GM18868 (cell line): ENCODE data around the gene PDE6A.
"Not testable (repeated sequence)": the region's sequence is repeated elsewhere in the genome, so short reads cannot be mapped to it uniquely, and the experiment has no call there.

Source experiments
- ATAC-seq: cut with Tn5 transposase; IDR thresholded peaks from one replicate; pipeline ENCODE4 v1.9.1; 2021; ENCODE audit warnings: mild to moderate bottlenecking, moderate library complexity; ENCODE audit not compliant: unreplicated experiment

PDE6A gene

DNA sequence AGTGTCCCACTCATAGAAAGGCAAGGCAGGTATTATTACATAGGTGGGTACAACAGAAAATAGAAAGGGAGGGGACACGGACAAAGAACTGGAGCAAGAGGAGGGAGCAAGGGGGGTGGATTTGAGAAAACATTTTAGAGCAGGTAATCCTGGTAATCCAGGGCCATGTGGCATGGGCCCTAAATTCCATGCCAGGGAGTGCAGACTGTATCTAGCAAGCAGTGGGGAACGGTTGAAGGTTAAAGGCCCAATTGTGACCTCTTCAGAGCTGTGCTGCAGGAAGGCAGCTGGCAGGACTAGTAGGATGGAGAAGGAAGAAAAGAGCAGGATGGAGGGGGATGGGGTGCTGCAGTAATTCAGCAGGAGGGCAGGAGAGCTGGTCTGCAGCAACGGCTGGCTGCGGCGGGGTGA is 75.2 kb downstream of the PDE6A start:
- no peak for ATAC-seq

DNA sequence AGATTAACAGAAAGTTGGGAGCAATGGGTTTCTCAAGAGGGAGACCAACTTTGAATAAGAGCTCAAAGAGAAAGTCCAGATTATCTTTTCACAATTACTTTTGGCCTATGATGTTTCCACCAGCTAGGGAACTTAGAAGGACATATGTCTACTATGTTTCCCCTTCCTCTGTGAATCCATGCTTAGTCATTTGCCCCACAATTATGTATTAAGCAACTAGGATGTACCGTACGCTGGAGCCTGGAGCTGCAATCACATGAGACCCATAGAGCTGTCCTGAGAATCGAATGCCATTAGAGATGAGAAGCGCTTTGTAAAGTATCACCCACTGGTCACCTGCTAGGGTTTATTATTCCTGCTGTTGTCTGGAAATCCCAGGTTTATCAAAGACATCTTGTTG is 78.8 kb downstream of the PDE6A start:
- ATAC-seq = no peak

DNA sequence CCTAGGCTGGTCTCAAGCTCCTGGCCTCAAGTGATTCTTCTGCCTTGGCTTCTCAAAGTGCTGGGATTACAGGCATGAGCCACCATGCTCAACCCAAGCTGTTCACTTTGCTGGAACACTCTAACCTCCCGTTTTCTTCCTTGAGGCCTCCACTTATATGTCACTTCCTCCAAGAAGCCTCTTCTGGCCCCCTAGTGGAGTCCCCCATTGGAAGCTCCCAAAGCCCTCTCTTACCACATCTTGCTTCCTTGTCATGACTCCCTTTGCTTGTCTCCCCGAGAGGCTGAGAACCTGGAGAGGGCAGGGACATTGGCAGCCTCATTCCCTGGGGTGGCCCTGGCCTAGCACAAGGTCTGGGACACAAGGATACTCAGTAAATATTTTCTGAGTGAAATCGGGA is 80.8 kb downstream of the PDE6A start:
- ATAC-seq = no peak

DNA sequence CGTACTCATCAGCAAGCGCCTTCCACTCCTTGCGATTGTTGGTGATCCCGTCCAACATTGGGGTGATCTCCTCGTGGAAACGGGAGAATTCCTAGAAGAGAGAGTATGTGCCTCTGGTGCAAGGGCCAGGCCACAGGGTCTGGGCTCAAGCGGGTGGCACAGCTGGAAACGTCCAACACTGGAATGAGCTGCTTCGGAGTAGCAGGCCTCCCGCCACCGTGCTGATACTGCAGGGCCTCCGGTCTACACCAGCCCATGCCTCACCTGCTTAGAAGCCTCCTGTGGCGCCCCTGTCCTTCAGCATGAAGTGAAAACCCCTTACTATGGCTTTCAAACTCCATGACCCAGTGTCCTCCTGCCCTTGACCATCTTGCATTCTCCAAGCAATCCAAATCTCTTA is 81.4 kb downstream of the PDE6A start:
- no peak for ATAC-seq

DNA sequence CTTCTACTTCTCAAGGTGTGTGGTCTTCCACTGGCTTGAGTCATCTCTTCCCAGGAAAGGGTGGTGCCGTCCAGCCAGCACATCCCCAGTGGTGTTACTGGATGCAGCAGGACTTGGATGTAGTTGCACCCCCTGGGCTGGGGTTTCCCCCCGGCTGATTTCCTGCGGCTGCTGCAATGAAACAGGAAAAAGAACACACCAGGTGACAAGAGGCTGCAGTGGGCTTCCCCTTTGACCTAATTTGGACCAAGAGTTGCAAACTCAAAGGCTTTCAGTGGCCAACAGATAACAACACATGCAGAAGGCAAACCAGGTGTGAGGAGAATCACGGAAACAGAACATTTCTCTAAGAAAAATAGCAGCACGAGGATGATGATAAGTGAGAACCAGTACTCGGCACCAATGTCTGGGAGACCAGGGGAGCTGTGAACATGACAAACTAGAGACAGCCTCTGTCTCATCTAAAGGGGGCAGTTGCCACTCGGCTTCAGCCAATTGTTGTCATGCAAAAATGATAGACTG is 83.7 kb downstream of the PDE6A start:
- peak; percentile 73 for ATAC-seq

DNA sequence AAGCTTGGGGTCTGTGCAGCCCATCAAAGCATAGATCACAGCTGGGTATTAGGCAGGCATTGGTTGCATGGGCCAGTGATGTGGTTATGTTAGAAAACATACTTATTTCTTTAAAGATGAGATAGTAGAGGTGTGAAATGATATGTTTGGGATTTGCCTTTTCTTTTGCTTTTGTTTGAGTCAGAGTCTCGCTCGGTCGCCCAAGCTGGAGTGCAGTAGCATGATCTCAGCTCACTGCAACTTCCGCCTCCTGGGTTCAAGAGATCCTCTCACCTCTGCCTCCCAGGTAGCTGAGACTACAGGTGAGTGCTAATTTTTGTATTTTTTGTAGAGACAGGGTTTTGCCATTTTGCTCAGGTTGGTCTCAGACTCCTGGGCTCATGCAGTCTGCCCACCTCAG is 84.8 kb downstream of the PDE6A start:
- ATAC-seq = no peak

DNA sequence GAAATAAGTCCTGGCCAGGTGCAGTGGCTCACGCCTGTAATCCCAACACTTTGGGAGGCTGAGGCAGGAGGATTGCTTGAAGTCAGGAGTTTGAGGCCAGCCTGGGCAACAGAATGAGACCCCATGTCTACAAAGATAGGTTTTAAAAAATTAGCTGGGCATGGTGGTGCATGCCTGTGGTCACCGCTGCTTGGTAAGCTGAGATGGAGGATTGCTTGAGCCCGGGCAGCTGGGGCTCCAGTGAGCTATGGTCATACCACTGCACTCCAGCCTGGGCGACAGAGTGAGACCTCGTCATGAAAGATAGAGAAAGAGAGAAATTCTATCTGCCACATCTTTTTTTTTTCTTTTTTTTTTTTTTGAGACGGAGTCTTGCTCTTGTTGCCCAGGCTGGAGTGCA is 86.1 kb downstream of the PDE6A start:
- not testable (repeated sequence) for ATAC-seq

DNA sequence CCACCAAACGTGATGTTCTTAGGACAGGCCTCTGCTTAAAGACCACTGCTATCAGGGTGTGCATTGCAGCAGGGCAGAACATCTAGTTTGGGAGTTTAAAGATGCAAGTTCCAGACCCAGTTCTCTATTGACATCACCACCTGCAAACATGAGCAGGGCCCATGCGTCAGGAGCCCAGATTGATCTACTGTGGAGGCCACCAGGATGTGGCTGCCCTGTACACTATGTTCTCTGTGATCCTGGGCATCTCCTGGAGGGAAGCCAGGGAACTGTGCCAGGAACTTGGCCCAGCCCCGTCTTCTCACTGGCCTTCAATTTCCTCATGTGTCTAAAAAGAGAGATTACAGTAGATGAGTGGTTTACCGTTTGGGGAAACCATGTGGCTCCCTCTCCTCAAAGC is 87.1 kb downstream of the PDE6A start:
- ATAC-seq = no peak

DNA sequence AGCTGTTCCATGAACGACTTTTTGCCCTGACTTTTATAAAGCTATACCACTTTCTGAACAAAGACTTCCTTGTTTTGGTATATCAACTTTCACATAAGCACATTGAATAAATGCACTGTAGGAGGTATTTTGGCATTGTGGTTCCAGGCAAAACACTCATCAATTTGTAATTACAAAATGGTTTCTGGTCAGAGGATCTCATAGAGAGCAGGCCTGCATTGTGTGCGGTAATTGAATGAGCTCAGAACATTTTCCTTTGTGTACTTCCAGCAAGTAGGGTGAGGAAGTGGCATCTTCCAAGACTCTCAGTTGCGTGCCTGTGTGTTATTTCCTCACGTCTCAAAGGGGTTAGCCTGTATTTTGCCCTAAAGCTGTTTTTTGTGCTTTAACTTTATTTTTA is 89.2 kb downstream of the PDE6A start:
- no peak for ATAC-seq

DNA sequence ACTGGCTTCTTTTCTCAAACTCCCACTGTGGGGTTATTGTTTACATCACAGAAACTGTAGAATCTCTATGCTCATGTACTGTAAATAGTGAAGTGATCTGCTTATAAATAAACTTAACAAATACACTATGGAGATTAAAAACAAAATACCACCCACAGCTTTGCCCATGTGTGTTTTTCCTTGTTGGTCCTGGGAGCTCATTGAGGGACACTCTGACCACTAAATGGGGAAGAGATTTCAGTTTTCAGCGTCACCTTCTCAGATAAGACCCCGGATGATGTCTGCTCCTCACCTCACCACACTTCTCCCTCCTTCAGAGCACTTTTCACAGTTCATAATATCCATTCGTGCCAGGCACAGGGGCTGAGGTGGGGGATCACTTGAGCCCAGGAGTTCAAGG is 89.7 kb downstream of the PDE6A start:
- no peak for ATAC-seq

DNA sequence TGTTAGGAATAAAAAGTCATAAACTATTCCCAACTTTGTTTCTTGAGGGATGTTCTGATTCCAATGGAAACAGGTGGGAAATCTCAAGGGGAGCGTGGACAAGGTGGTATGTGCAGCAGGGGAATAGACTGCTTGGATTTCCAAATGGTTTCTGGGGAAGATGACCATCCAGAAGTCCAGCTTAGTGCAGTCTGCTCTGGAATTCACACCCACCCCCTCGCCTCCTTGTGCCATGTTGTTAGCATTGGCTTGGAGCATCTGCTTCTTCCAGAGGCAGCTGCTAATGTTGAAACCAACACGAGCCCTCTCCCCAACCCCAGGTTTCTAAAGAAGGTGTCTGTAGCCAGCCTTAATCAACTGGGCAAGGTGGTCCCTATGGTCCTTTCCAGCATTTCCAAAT is 90.9 kb downstream of the PDE6A start:
- ATAC-seq = no peak

DNA sequence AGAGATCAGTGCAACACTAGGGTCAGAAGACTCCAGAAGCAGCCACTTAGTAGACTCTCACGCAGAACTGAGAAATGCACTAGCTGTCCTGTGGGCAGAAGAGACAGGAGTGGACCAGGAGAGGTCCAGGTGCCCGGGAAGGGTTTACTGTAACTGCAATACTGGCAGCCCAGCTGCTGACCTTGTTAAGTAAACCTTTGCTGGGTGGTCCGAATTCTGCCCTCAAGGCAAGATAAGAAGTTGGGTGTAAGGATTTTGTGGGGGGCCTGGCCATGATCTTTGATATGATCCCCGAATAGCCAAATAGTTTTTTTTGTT is 91.3 kb downstream of the PDE6A start:
- no peak for ATAC-seq

DNA sequence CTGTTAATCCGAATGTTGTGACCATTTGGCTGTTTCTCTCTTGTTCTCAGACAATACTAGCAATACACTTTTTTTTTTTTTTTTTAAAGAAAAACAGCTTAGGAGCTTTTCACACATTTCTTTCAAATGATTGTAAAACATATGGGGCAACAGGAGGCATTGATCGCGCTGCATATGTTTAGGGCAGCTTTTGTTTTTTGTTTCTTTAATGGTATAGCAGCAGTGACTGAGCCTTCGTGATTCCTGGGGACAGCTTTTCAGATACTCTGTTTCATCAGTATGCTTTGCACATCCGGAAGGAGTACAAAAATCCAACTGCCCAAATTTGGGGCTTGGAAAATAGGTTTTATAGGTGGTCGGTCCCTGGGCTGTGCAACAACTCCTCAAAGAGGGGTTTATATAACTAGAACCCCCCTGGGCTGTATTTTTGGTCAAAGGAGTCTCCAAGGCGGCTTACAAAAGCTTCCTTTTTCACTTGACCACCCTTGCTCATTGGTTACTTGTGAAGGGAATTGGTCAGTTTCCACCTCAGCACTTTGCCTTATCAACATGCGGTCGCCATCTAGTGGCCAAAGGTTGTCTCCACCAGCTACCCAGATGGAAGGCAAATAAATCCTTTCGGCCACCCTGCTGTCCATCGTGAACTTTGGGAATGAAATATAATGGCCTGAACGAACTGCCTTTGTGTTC is 91.8 kb downstream of the PDE6A start:
- no peak for ATAC-seq

DNA sequence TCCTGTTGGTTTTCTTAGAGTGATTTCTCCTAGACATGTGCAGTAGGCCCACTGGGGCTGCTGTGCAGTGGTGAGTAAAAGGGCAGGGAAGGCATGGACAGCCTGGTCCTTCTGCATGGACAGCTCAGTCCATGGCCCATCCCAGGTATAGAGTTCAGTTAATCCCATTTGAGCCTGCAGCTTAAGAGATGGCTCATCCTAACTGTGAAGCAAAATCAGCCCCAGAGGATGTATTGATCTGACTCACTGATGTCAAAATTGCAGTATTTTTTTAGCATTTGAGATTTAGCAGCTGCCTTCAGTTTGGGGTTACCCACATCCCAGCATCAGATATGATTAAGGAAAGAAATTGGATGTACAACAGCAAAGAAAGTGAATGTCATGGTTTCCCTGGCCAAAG is 93.4 kb downstream of the PDE6A start:
- ATAC-seq = no peak

DNA sequence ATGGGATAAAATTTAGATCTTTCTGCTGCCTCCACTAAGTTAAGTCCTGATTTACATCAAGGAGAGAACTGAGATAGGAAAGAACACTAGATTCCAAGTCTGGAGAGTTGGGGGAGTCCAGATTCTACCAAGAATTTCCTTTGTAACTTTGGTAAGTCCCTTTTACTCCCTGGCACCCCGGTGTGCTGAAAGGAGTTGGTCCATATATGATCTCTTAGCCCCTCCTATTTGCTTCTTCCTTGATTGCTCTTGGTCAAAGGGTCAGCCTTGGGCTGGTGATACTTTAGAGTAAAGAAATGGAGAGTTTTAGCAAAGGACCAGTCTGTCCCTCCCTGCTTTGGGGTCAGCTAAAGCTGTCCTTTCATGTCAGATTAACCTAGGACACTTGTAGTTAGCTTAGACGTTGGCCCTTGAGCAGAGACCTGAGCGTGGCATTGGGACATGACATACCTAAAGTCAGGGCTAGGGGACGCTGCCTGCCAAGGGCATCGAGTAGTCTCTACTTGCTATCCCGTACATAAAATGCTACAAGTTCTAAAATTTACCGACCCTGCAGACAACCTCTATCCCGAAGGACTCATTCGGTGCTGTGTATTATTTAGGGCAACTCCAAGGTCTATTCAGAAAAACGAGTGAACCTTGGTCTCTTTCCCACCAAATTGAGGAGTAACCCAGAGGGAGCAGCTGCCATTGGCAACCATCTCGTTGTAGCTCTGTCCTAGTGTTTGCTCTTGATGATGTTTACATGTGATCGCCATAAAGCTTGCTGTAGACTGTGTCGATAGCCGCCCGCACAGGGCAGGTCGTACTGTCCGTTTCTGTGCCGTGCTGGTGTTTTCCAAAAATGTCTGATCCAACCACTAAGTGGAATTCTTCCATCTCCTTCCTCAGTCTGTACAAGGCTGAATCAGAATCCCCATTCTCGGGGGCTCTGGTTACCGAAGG is 94.4 kb downstream of the PDE6A start:
- no peak for ATAC-seq

DNA sequence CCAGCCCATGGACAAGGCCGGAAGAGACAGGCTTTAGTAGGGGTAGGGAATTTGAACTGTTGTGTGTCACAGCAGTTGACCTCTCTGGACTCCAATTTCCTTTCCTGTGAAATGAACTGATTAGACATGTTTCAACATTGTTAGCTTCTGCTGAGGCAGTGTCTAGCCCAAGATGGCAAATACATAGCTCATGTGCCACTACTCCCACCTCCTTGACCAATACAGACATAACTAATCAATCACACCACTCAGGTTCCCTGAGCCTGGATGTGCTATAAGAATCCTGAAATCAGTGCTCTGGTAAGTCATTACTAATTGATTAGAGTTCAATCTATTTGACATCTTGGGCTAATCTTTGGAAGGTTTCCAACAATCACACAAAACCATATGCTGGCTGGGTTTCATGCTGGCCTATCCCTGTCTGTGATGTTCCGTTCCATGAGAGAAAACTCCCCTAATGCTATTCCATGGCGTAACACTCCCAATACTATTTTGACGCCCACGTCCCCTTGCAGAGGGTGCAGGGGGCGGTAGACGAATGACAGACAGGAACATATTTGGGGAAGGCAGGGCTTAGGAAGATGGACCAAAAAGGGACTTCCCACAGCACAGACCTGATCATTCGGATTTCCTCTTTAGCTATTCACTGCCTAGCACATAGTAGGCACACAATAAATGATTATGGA is 95.2 kb downstream of the PDE6A start:
- no peak for ATAC-seq

DNA sequence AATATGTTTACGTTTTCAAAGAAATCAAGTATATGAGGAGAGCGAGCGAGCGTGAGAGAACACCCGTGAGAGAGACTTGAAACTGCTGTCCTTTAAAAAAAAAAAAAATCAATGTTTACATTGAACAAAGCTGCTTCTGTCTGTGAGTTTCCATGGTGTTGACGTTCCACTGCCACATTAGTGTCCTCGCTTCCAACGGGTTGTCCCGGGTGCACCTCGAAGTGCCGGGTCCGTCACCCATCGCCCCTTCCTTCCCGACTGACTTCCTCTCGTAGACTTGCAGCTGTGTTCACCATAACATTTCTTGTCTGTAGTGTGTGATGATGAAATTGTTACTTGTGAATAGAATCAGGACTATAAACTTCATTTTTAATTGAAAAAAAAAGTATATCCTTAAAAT is 97.0 kb downstream of the PDE6A start:
- ATAC-seq = no peak

DNA sequence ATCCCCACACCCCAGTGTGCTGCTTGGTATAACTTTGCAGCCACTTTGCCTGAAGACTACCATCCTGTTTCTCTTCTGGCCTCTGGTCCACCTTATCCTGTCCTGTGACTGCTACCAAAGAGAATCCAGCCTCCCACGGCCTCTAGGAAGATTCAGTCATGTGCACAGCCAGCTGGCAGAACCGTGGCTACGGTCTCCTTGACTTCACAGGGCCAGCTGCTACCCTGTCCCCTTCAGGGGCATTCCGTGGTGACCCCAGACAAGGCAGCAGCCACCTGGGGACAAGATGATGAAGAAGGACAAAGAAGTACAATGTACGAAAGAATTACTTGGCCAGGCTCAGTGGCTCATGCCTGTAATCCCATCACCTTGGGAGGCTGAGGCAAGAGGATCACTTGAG is 98.6 kb downstream of the PDE6A start:
- no peak for ATAC-seq

DNA sequence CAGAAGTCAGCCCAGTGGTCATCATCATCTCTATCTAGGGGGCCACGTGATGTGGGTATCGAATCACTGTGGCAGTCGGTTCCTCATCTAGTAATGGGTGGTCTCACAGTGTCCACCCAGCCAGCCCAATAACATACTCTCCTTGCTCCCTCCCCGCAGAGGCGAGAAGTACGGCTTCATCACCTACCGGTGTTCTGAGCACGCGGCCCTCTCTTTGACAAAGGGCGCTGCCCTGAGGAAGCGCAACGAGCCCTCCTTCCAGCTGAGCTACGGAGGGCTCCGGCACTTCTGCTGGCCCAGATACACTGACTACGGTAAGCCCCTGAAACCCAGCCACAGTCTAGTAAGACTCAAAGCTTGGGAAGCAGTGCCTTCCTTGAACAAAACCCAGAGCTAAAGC is 99.0 kb downstream of the PDE6A start:
- no peak for ATAC-seq

DNA sequence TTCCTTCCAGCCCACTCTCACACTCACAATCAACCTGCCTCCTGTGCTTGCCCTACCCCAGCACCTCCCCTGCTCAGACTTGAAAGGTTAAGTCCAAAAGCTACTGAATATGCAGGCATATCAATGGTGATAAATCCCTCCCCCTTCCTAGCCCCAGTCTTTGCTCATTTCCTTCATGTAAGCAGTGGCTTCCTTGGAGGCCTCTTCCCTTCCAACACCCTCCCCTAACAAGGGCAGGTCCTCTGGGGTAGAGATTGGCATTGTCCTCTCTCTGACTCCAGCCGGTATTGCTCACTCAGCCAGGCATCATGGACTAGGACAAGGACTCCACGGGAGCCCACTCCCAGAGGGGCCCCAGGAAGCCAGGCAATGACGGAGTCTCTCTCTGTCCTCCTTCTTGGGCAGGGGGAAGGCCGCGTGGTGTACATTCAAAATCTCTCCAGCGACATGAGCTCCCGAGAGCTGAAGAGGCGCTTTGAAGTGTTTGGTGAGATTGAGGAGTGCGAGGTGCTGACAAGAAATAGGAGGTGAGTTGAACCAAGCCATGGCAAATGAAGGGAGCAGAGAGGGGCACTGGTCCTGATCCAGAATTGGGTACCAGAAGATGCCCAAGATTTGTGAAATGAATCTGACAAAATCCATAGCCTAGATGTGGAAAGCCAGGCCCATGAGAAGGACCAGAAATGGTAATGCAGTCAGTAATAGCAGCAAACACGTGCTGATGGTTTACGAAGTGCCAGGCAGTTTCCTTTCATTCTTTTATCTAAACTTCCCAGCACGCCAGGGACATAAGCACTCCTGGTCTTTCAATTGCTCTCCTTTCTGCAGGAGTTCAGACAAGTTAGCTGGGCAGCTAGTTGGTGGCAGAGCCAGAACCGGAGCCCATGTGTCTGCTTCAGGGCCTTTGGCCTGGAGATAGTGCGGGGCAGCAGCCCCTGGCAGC is 102.5 kb downstream of the PDE6A start:
- no peak for ATAC-seq
